Right atrium auricular region (tissue), 2 donors: ENCODE data around the gene COPE. TPM values are rescaled to one million over a fixed set of nuclear protein-coding genes. Genes with fewer than 3 reads are reported as not detected.

Experiments used
- DNase-seq: peaks from one replicate; pipeline ENCODE4 v3.0.0-alpha.2; 2019; ENCODE audit warnings: low spot score
- H3K27ac ChIP-seq, 2 donors: fragments of 200-600 bp; sonication (generic); 1 replicate in 1 of 2; 2 replicates in 1 of 2; pipeline ENCODE4 v1.5.1; 2016 to 2019
- H3K27me3 ChIP-seq, 2 donors: fragments of 200-600 bp; sonication (generic); one replicate each; pipeline versions ENCODE4 v1.5.1 to v1.6.0; 2017 to 2019
- H3K36me3 ChIP-seq: fragments of 200-600 bp; sonication (generic); one replicate; pipeline ENCODE4 v1.5.1; 2016
- H3K4me1 ChIP-seq, 2 donors: fragments of 200-600 bp; sonication (generic); one replicate each; pipeline versions ENCODE4 v1.5.1 to v1.6.0; 2017 to 2019
- H3K4me3 ChIP-seq, 2 donors: fragments of 200-600 bp; sonication (generic); 1 replicate in 1 of 2; 2 replicates in 1 of 2; pipeline ENCODE4 v1.5.1; 2017 to 2019; ENCODE audit warnings: mild to moderate bottlenecking in 1 of 2, moderate library complexity in 1 of 2
- H3K9me3 ChIP-seq, 2 donors: fragments of 200-600 bp; sonication (generic); one replicate each; pipeline ENCODE4 v1.5.1; 2019
- total RNA-seq, 2 donors: library from RNA; depleted of rRNA; stranded (reverse); fragments of >200 nt; gene quantifications; one replicate each; pipeline ENCODE4 v1.1.0, GENCODE V29; 2016
- TF ChIP-seq, protein P1 (sequence below), 2 donors: fragments of 200-600 bp; sonication (generic); IDR thresholded peaks; one replicate each; pipeline ENCODE4 v1.5.1; 2019; ENCODE audit warnings: antibody characterized with exemption in 2 of 2

Gene COPE
- total RNA-seq, 2 donors from 2014 or later = 168 to 209 TPM

DNA sequence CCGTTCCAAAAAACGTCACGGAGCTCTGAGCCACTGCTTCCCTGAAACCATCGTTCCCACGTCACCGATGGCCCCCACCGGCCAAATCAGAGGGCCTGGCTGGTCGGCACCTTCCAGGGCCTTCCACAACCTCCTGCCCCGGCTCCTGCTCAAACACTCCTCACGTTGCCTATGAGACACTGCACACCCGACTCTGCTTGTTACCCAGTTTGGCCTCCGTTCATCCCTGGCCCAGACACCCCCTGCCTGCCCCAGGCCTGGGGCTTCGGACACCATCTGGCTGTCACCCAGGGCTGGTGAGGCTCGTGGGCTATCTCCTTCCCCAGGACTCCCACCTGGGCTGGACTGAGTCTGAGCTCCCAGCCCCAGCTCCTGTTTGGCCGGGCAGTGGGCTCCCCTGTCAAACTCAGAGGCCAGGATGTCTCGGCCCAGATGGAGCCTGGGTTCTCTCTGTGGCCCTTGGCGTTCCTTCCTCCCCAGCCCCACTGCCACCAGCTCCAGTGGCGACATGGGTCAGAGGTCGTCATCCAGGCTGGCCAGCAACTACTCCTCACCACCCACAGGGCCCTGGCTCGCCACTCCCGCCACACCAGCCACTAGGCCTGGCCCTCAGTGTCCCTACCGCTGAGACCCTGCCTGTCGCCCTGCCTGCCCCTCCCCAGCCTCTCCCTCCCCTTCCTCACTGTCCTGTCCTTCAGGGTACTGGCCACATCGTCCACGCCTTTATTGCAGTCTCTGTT lies 41.0 kb downstream of the COPE start:
- no peak overlapping the region for H3K4me3 ChIP-seq
- no peaks in the 10 kb centered on the region for H3K4me1 ChIP-seq
- TF ChIP-seq, protein P1, sequence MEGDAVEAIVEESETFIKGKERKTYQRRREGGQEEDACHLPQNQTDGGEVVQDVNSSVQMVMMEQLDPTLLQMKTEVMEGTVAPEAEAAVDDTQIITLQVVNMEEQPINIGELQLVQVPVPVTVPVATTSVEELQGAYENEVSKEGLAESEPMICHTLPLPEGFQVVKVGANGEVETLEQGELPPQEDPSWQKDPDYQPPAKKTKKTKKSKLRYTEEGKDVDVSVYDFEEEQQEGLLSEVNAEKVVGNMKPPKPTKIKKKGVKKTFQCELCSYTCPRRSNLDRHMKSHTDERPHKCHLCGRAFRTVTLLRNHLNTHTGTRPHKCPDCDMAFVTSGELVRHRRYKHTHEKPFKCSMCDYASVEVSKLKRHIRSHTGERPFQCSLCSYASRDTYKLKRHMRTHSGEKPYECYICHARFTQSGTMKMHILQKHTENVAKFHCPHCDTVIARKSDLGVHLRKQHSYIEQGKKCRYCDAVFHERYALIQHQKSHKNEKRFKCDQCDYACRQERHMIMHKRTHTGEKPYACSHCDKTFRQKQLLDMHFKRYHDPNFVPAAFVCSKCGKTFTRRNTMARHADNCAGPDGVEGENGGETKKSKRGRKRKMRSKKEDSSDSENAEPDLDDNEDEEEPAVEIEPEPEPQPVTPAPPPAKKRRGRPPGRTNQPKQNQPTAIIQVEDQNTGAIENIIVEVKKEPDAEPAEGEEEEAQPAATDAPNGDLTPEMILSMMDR (IDR thresholded peaks at IDR 0.05) = no peak
- H3K27me3 ChIP-seq = no peaks in the 10 kb centered on the region
- H3K36me3 ChIP-seq = no peaks in the 10 kb centered on the region
- no peak for DNase-seq
- H3K9me3 ChIP-seq = no peaks in the 10 kb centered on the region
- H3K27ac ChIP-seq = no peak overlapping the region

DNA sequence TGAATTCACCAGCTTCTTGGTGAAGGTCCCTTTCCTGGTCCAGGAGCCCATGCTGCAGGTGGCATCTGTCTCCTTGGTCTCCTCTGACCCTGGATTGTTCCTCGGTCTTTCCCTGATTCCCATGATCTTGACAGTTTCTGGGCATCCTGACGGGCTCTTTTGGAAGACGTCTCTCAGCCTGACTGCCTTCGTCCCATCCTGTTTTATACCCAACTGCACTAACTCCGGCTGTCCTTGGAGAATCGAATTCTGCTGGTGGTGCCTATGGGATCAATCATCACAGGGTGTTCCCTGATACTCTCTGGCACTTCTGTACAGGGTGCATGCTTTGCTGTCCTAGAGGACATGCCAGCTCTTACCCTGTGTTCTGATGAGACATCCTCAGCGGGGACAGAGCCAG lies 42.3 kb downstream of the COPE start:
- Histone ChIP-seq H3K27me3 (no peaks in the 10 kb centered on the region), H3K9me3 (no peaks in the 10 kb centered on the region), H3K4me1 (no peaks in the 10 kb centered on the region), H3K4me3 (no peak overlapping the region), H3K36me3 (no peaks in the 10 kb centered on the region), H3K27ac (no peak overlapping the region)
- TF ChIP-seq, protein P1 (IDR thresholded peaks at IDR 0.05) = no peak
- DNase-seq = no peak

DNA sequence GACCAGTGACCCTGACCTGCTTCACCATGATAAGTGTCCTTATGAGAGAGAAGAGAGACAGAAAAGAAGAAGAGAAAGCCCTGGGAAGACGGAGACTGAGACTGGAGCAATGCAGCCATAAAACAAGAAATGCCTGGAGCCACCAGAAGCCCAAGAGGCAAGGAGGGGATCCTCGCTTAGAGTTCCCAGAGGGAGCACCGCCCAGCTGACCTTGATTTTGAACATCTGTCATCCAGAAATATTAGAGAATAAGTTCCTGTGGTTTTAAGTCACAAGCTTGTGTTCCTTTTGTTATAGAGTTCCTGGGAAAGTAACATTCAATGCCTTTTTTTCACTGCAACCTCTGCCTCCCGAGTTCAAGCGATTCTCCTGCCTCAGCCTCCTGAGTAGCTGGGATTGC lies 43.5 kb downstream of the COPE start:
- DNase-seq = no peak
- Histone ChIP-seq H3K27me3 (no peaks in the 10 kb centered on the region), H3K4me1 (no peaks in the 10 kb centered on the region), H3K9me3 (no peaks in the 10 kb centered on the region), H3K36me3 (no peaks in the 10 kb centered on the region), H3K27ac (no peak overlapping the region), H3K4me3 (no peak overlapping the region)
- TF ChIP-seq, protein P1 (IDR thresholded peaks at IDR 0.05) = no peak

DNA sequence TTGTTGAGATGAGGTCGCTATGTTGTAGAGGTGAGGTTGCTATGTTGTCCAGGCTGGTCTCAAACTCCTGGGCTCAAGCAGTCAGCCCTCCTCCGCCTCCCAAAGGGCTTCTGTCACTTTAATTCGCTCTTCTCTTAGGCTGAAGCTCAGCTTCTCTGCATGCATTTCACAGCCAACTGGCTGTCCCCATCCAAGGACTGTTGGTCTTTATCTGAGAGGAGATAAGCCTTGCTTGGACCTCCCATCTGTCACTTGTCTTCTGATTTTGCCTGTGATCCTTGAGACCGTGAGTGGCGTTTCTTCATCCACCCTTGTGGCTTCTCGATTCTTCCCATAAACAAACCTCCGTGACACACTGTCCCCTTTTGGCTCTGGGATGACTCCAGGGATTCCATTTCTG lies 47.6 kb downstream of the COPE start:
- peaks cover 15% of the 10 kb centered on the region for H3K36me3 ChIP-seq

DNA sequence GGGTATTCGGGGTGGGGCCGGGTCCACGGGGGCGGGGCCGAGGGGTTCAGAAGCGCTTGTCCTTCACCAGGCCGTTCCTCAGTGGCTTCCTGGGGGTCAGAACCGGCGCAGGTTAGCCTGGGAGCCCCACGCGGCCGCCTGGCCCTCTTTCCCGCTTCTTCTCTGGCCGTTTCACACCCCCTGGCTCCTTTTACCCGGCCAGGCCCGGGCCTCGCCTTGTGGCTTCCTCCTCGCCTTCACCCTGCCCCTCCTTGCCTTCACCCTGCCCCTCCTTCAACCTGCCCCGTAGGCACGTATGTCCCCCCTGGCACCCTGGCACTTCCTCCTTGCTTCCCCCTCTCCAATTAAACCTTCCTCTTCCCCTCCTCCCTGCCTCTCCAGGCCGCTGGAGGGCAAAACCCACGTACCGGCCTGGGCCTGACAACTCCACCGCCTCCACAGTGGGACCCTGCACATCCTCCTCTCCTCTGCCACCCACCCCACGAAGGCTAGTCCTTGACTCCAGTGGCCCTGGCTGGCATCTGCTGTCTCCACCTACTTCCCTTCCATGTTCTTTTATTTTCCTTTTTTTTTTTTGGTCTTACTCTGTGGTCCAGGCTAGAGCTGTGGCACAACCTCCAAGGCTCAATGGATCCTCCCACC lies 48.5 kb downstream of the COPE start:
- no peak overlapping the region for H3K27ac ChIP-seq
- no peaks in the 10 kb centered on the region for H3K27me3 ChIP-seq
- no peak overlapping the region for H3K4me3 ChIP-seq
- TF ChIP-seq, protein P1 (IDR thresholded peaks at IDR 0.05) = no peak
- H3K4me1 ChIP-seq = peaks cover 0 to 17% of the 10 kb centered on the region in 2 donors
- H3K9me3 ChIP-seq = no peaks in the 10 kb centered on the region
- no peak for DNase-seq
- peaks cover 23% of the 10 kb centered on the region for H3K36me3 ChIP-seq

More for the DNA sequence above, 47.6 kb downstream of the COPE start:
- no peaks in the 10 kb centered on the region for H3K9me3 ChIP-seq
- DNase-seq = no peak
- peaks cover 0 to 17% of the 10 kb centered on the region in 2 donors for H3K4me1 ChIP-seq
- no peak overlapping the region for H3K4me3 ChIP-seq
- TF ChIP-seq, protein P1 (IDR thresholded peaks at IDR 0.05) = no peak
- H3K27me3 ChIP-seq = no peaks in the 10 kb centered on the region
- no peak overlapping the region for H3K27ac ChIP-seq
